Fibroblast of lung (primary cell): ENCODE data around the gene PPP2R1B. TPM values are rescaled to one million over a fixed set of nuclear protein-coding genes. Genes with fewer than 3 reads are reported as not detected.

ENCODE experiments used
- DNase-seq, 2 donors: peaks; one replicate each; pipeline versions ENCODE4 v3.0.0 to v3.0.0-alpha.2; 2010; ENCODE audit warnings: low read depth in 2 of 2
- H2AFZ ChIP-seq: 2 replicates; pipeline ENCODE4 v1.5.1; 2012; ENCODE audit warnings: low read length, control low read depth, inconsistent platforms
- H3K27ac ChIP-seq: 2 replicates; pipeline ENCODE4 v1.5.1; 2011; ENCODE audit warnings: low read length, control low read depth; ENCODE audit not compliant: insufficient read depth
- H3K27me3 ChIP-seq: 2 replicates; pipeline ENCODE4 v1.5.1; 2011; ENCODE audit warnings: mild to moderate bottlenecking, low read length; ENCODE audit not compliant: control insufficient read depth, insufficient read depth
- H3K36me3 ChIP-seq: 2 replicates; pipeline ENCODE4 v1.5.1; 2011; ENCODE audit warnings: low read length; ENCODE audit not compliant: control insufficient read depth, insufficient read depth
- H3K4me1 ChIP-seq: 2 replicates; pipeline ENCODE4 v1.5.1; 2011; ENCODE audit warnings: low read length; ENCODE audit not compliant: control insufficient read depth, insufficient read depth; ENCODE audit errors: extremely low read depth
- H3K4me2 ChIP-seq: 2 replicates; pipeline ENCODE4 v1.5.1; 2011; ENCODE audit warnings: low read length, control low read depth; ENCODE audit not compliant: insufficient read depth; ENCODE audit errors: extremely low read depth
- H3K4me3 ChIP-seq, 4 experiments: fragments of 200-600 bp in 1 of 4; sonication (generic) in 1 of 4; replicated peaks in 1 of 4; 2 replicates each; pipeline ENCODE4 v1.5.1; 2011 to 2016; ENCODE audit warnings: low read length in 4 of 4, low read depth in 3 of 4, mild to moderate bottlenecking in 3 of 4, control low read depth in 2 of 4, inconsistent platforms in 1 of 4, mixed read lengths in 1 of 4; ENCODE audit not compliant: insufficient read depth in 1 of 4; ENCODE audit errors: control extremely low read depth in 1 of 4
- H3K79me2 ChIP-seq: 2 replicates; pipeline ENCODE4 v1.5.1; 2012; ENCODE audit warnings: mild to moderate bottlenecking, low read length, inconsistent platforms; ENCODE audit not compliant: control insufficient read depth, insufficient read depth
- H3K9ac ChIP-seq: 2 replicates; pipeline ENCODE4 v1.5.1; 2011; ENCODE audit warnings: mild to moderate bottlenecking, low read length, control low read depth; ENCODE audit not compliant: insufficient read depth
- H3K9me3 ChIP-seq: 2 replicates; pipeline ENCODE4 v1.5.1; 2012; ENCODE audit warnings: low read depth, low read length; ENCODE audit not compliant: control insufficient read depth, insufficient read depth
- H4K20me1 ChIP-seq: 2 replicates; pipeline ENCODE4 v1.5.1; 2011; ENCODE audit warnings: low read length; ENCODE audit not compliant: control insufficient read depth, insufficient read depth; ENCODE audit errors: extremely low read depth
- CTCF ChIP-seq, 2 donors: IDR thresholded peaks in 1 of 2; conservative IDR thresholded peaks in 1 of 2; 1 replicate in 1 of 2; 2 replicates in 1 of 2; pipeline ENCODE4 v1.5.1; 2011 to 2012; ENCODE audit warnings: low read length in 2 of 2, control low read depth in 1 of 2, inconsistent platforms in 1 of 2, low read depth in 1 of 2, mild to moderate bottlenecking in 1 of 2
- EZH2 ChIP-seq: IDR thresholded peaks from 2 replicates; pipeline ENCODE4 v1.5.1; 2012; ENCODE audit warnings: low read length, control low read depth, mild to moderate bottlenecking; ENCODE audit errors: missing control alignments
- polyA plus RNA-seq, 2 donors: library from polyadenylated mRNA; depleted of rRNA in 1 of 2; stranded (reverse) in 1 of 2; unstranded in 1 of 2; fragments of >200 nt; gene quantifications; 2 replicates each; pipeline ENCODE4 v1.2.1, GENCODE V29; 2011 to 2012; ENCODE audit warnings: missing spikeins in 1 of 2
- total RNA-seq: library from RNA; depleted of rRNA; stranded (reverse); fragments of >200 nt; gene quantifications from 2 replicates; pipeline ENCODE4 v1.2.1, GENCODE V29; 2014

The PPP2R1B gene
- total and polyA plus RNA-seq, 2 donors (not counting 1 experiment from before 2014, with no cell fraction given): 40.3 to 43.1 TPM

GRCh38 chr11:111715142-111715816 lies 50.9 kb downstream of the PPP2R1B start:
- Histone ChIP-seq H3K27me3 (no peaks in the 10 kb centered on the region), H4K20me1 (no peaks in the 10 kb centered on the region), H3K4me2 (no peak overlapping the region), H3K4me1 (peaks cover 10% of the 10 kb centered on the region), H2AFZ (no peak overlapping the region), H3K9ac (no peak overlapping the region), H3K79me2 (no peaks in the 10 kb centered on the region), H3K4me3 (no peak overlapping the region), H3K27ac (no peak overlapping the region), H3K9me3 (no peaks in the 10 kb centered on the region), H3K36me3 (peaks cover 14% of the 10 kb centered on the region)
- TF ChIP-seq CTCF (conservative IDR thresholded peaks at IDR 0.05 in 1 of 2, IDR thresholded peaks at IDR 0.05 in 1 of 2; ENCODE audit: low read depth in 1 of 2, low read length in 2 of 2) (no peak), EZH2 (no peak)
- DNase-seq: no peak

GRCh38 chr11:111714522-111714921 lies 51.7 kb downstream of the PPP2R1B start:
- Histone ChIP-seq H3K27me3 (no peaks in the 10 kb centered on the region), H3K4me2 (no peak overlapping the region), H3K4me3 (no peak overlapping the region), H3K4me1 (peaks cover 10% of the 10 kb centered on the region), H2AFZ (no peak overlapping the region), H3K9me3 (no peaks in the 10 kb centered on the region), H3K79me2 (no peaks in the 10 kb centered on the region), H3K9ac (no peak overlapping the region), H4K20me1 (no peaks in the 10 kb centered on the region), H3K36me3 (peaks cover 8% of the 10 kb centered on the region), H3K27ac (no peak overlapping the region)
- TF ChIP-seq EZH2 (no peak), CTCF (conservative IDR thresholded peaks at IDR 0.05 in 1 of 2, IDR thresholded peaks at IDR 0.05 in 1 of 2; ENCODE audit: low read depth in 1 of 2, low read length in 2 of 2) (no peak)
- DNase-seq: no peak

- no peak overlapping the region for H2AFZ ChIP-seq
- peaks cover 12% of the 10 kb centered on the region for H3K36me3 ChIP-seq
- H3K4me1 ChIP-seq: peaks cover 3% of the 10 kb centered on the region
- DNase-seq: no peak
- no peak overlapping the region for H3K4me3 ChIP-seq
- TF ChIP-seq EZH2 (no peak), CTCF (conservative IDR thresholded peaks at IDR 0.05 in 1 of 2, IDR thresholded peaks at IDR 0.05 in 1 of 2; ENCODE audit: low read depth in 1 of 2, low read length in 2 of 2) (no peak)
- H3K79me2 ChIP-seq: no peaks in the 10 kb centered on the region
- no peaks in the 10 kb centered on the region for H3K9me3 ChIP-seq
- H3K4me2 ChIP-seq: no peak overlapping the region
- H3K27me3 ChIP-seq: no peaks in the 10 kb centered on the region
- no peak overlapping the region for H3K27ac ChIP-seq
- no peaks in the 10 kb centered on the region for H4K20me1 ChIP-seq
- no peak overlapping the region for H3K9ac ChIP-seq
These were observed 58.5 kb downstream of the PPP2R1B start for GRCh38 chr11:111707691-111708067.
